Esophagus muscularis mucosa (tissue), 3 donors: ENCODE results near the gene CLDN4.

ENCODE experiments used
- POLR2A ChIP-seq: fragments of 450-650 bp; IDR thresholded peaks from one replicate; pipeline ENCODE4 v1.6.1; 2017; ENCODE audit warnings: antibody characterized with exemption, moderate library complexity, mild to moderate bottlenecking, low read depth
- TF ChIP-seq, protein P1 (sequence below), 3 experiments: fragments of 200-600 bp in 2 of 3; fragments of 450-650 bp in 1 of 3; sonication (generic) in 2 of 3; IDR thresholded peaks; one replicate each; pipeline ENCODE4 v1.5.1; 2017 to 2019; ENCODE audit warnings: antibody characterized with exemption in 3 of 3, mild to moderate bottlenecking in 2 of 3, moderate library complexity in 1 of 3

DNA sequence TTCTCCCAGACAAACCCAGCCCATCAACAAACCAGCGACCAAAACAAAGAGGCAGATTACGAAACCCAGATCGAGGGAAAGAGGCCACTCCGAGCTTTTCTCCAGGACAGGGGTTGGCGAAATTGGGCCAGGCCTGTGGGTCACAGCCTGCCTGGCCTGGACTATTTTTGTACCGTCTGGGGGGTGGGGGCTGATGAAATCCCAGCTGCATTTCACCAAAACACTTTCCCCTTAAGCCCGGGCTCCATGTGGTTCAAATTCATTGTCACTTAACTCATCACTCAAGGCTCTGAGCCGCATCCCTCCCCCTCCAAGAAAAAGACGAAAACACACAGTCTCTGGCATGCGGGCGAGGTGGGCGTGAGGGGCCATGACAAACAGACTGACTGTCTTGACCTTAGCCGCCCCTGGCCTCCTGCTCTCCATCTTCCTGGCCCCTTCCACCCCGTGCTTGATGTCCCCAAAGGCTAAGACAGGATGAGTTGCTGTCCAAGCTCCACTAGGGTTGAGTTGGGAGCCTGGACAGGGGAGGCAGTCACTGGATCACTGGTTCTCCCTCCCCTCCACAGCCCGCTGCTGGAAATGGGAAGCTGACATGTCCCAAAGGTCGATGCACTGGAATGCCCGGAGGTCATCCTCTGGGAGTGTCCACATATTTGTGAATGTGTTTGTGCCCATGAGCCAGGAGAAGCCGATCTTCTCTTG lies 49.3 kb downstream of the CLDN4 start:
- no peak for TF ChIP-seq POLR2A
- TF ChIP-seq, protein P1, sequence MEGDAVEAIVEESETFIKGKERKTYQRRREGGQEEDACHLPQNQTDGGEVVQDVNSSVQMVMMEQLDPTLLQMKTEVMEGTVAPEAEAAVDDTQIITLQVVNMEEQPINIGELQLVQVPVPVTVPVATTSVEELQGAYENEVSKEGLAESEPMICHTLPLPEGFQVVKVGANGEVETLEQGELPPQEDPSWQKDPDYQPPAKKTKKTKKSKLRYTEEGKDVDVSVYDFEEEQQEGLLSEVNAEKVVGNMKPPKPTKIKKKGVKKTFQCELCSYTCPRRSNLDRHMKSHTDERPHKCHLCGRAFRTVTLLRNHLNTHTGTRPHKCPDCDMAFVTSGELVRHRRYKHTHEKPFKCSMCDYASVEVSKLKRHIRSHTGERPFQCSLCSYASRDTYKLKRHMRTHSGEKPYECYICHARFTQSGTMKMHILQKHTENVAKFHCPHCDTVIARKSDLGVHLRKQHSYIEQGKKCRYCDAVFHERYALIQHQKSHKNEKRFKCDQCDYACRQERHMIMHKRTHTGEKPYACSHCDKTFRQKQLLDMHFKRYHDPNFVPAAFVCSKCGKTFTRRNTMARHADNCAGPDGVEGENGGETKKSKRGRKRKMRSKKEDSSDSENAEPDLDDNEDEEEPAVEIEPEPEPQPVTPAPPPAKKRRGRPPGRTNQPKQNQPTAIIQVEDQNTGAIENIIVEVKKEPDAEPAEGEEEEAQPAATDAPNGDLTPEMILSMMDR (IDR thresholded peaks at IDR 0.05) = no peak
